Gastrocnemius medialis (tissue), 4 donors: ENCODE measurements around the gene OR2H2. TPM values are rescaled to one million over a fixed set of nuclear protein-coding genes. Genes with fewer than 3 reads are reported as not detected.
A peak's percentile ranks its signal among the peaks of the same experiment; 100 is the strongest.

Experiments used
- ATAC-seq, 2 donors: fragments of 150-250 bp; one replicate each; pipeline ENCODE4 v1.9.1; 2016
- DNase-seq, 2 donors: peaks; one replicate each; pipeline ENCODE4 v3.0.0-alpha.2; 2019
- H3K27ac ChIP-seq, 4 donors: fragments of 200-600 bp; sonication (generic); 1 replicate in 1 of 4; 2 replicates in 3 of 4; pipeline ENCODE4 v1.5.1; 2016 to 2018; ENCODE audit warnings: mild to moderate bottlenecking in 2 of 4, moderate library complexity in 1 of 4
- H3K27me3 ChIP-seq, 3 donors: fragments of 200-600 bp; sonication (generic) in 2 of 3; 1 replicate in 1 of 3; 2 replicates in 2 of 3; pipeline versions ENCODE4 v1.5.1 to v1.6.0; 2016 to 2019; ENCODE audit warnings: mild to moderate bottlenecking in 1 of 3, moderate library complexity in 1 of 3
- H3K36me3 ChIP-seq, 2 donors: fragments of 200-600 bp; sonication (generic) in 1 of 2; one replicate each; pipeline ENCODE4 v1.5.1; 2017 to 2018
- H3K4me1 ChIP-seq, 2 donors: fragments of 200-600 bp; sonication (generic) in 1 of 2; one replicate each; pipeline ENCODE4 v1.5.1; 2016 to 2017; ENCODE audit warnings: mild to moderate bottlenecking in 2 of 2
- H3K4me3 ChIP-seq, 4 donors: fragments of 200-600 bp; sonication (generic) in 3 of 4; 1 replicate in 1 of 4; 2 replicates in 3 of 4; pipeline ENCODE4 v1.5.1; 2016 to 2019; ENCODE audit warnings: mild to moderate bottlenecking in 2 of 4
- H3K9me3 ChIP-seq, 3 donors: fragments of 200-600 bp; sonication (generic) in 2 of 3; 1 replicate in 1 of 3; 2 replicates in 2 of 3; pipeline ENCODE4 v1.5.1; 2016 to 2019
- POLR2A ChIP-seq, 2 donors: fragments of 450-650 bp; IDR thresholded peaks; one replicate each; pipeline ENCODE4 v1.6.1; 2017; ENCODE audit warnings: antibody characterized with exemption in 2 of 2, mild to moderate bottlenecking in 2 of 2, moderate library complexity in 2 of 2
- in situ Hi-C, 4 donors: fragments of 200-750 bp; cut with MboI; loops; one replicate each; pipeline versions ENCODE4 v1.15.0 to v1.8.0; 2017; ENCODE audit warnings: low sequenced_read_pairs in 4 of 4
- intact Hi-C: fragments of 100-400 bp; cut with DNase I; formaldehyde crosslinking; loops from one replicate; pipeline ENCODE4 v1.15.1; 2023; ENCODE audit warnings: low total_unique reads
- total RNA-seq, 4 donors: library from RNA; depleted of rRNA; stranded (reverse); fragments of >200 nt; gene quantifications; one replicate each; pipeline versions ENCODE4 v1.1.0 to v1.2.3, GENCODE V29; 2016
- TF ChIP-seq, protein P1 (sequence below), 5 experiments: fragments of 450-650 bp in 3 of 5; fragments of 200-600 bp in 2 of 5; sonication (generic) in 2 of 5; IDR thresholded peaks in 4 of 5; conservative IDR thresholded peaks in 1 of 5; 1 replicate in 4 of 5; 2 replicates in 1 of 5; pipeline ENCODE4 v1.5.1; 2016 to 2019; ENCODE audit warnings: antibody characterized with exemption in 5 of 5, mild to moderate bottlenecking in 3 of 5, moderate library complexity in 3 of 5

Gene OR2H2
- total RNA-seq, 4 donors from 2014 or later, result not detected

- H3K4me1 ChIP-seq, result peaks cover 4 to 15% of the 10 kb centered on the region in 2 donors
- no peaks in the 10 kb centered on the region for H3K9me3 ChIP-seq
- H3K27ac ChIP-seq, result peak within 1 kb of the TSS; percentile 51 to 78 (median 76)
- H3K36me3 ChIP-seq, result no peaks in the 10 kb centered on the region
- ATAC-seq (peak; percentile 74 to 78), DNase-seq (peak; percentile 51 to 60)
- H3K4me3 ChIP-seq, result peak within 1 kb of the TSS; percentile 60 to 79 (median 74)
- H3K27me3 ChIP-seq, result peaks cover 35 to 49% (median 37%) of the 10 kb centered on the region in 3 donors
- intact Hi-C loops, result no loop called here
- peak; percentile 14 to 30 for TF ChIP-seq POLR2A (IDR thresholded peaks at IDR 0.05)
- TF ChIP-seq, protein P1, sequence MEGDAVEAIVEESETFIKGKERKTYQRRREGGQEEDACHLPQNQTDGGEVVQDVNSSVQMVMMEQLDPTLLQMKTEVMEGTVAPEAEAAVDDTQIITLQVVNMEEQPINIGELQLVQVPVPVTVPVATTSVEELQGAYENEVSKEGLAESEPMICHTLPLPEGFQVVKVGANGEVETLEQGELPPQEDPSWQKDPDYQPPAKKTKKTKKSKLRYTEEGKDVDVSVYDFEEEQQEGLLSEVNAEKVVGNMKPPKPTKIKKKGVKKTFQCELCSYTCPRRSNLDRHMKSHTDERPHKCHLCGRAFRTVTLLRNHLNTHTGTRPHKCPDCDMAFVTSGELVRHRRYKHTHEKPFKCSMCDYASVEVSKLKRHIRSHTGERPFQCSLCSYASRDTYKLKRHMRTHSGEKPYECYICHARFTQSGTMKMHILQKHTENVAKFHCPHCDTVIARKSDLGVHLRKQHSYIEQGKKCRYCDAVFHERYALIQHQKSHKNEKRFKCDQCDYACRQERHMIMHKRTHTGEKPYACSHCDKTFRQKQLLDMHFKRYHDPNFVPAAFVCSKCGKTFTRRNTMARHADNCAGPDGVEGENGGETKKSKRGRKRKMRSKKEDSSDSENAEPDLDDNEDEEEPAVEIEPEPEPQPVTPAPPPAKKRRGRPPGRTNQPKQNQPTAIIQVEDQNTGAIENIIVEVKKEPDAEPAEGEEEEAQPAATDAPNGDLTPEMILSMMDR (IDR thresholded peaks at IDR 0.05 in 4 of 5, conservative IDR thresholded peaks at IDR 0.05 in 1 of 5), result no peak
- in situ Hi-C loops, result no loop called here
These were observed 48.0 kb downstream of the OR2H2 start, which contains the start of gene GABBR1 for GRCh38 chr6:29632789-29633533. TSS of gene GABBR1 (minus strand) at chr6:29633183. CDS start at chr6:29632385, 798 bp downstream.

GRCh38 chr6:29633534-29633905, 48.6 kb downstream of the OR2H2 start:
- intact Hi-C loops (no loop called here), in situ Hi-C loops (no loop called here)
- H3K27ac ChIP-seq, result peak overlapping the region; percentile 51 to 78 (median 76)
- no peaks in the 10 kb centered on the region for H3K36me3 ChIP-seq
- H3K27me3 ChIP-seq, result peaks cover 35 to 46% (median 35%) of the 10 kb centered on the region in 3 donors
- ATAC-seq, result peak in 1 of 2 donors; percentile 16
- peaks cover 4 to 11% of the 10 kb centered on the region in 2 donors for H3K4me1 ChIP-seq
- H3K4me3 ChIP-seq, result peak overlapping the region; percentile 60 to 79 (median 74)
- TF ChIP-seq, protein P1 (IDR thresholded peaks at IDR 0.05 in 4 of 5, conservative IDR thresholded peaks at IDR 0.05 in 1 of 5), result no peak
- TF ChIP-seq POLR2A (IDR thresholded peaks at IDR 0.05), result no peak
- no peak for DNase-seq
- H3K9me3 ChIP-seq, result no peaks in the 10 kb centered on the region

DNA sequence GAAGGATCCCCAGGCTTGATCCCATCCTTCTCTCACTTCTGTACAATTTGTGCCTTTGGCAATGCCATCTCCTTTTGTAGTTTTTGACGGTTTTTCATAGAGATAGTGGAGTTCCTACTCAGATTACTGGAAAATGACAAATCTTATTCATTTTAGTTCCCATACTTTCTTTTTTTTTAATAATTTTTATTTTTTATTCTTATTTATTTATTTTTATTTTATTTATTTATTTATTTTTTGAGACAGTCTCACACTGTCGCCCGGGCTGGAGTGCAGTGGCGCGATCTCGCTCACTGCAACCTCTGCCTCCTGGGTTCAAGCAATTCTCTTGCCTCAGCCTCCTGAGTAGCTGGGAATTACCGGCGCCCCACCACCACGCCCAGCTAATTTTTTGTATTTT, 52.3 kb downstream of the OR2H2 start:
- in situ Hi-C loops (no loop called here), intact Hi-C loops (no loop called here)
- no peaks in the 10 kb centered on the region for H3K9me3 ChIP-seq
- TF ChIP-seq, protein P1 (IDR thresholded peaks at IDR 0.05 in 4 of 5, conservative IDR thresholded peaks at IDR 0.05 in 1 of 5), result no peak
- TF ChIP-seq POLR2A (IDR thresholded peaks at IDR 0.05), result no peak
- H3K4me3 ChIP-seq, result no peak overlapping the region
- no peaks in the 10 kb centered on the region for H3K4me1 ChIP-seq
- H3K36me3 ChIP-seq, result no peaks in the 10 kb centered on the region
- no peak for ATAC-seq
- peaks cover 8 to 17% (median 14%) of the 10 kb centered on the region in 3 donors for H3K27me3 ChIP-seq
- no peak overlapping the region for H3K27ac ChIP-seq
- DNase-seq, result no peak

Other genes with a start within 250 kb of the OR2H2 start
- gene OR5V1, start 216.3 kb upstream of the OR2H2 start, total RNA-seq, result not detected
- not detected for gene OR12D3, start 209.8 kb upstream of the OR2H2 start, total RNA-seq
- not detected for gene OR12D2, start 189.5 kb upstream of the OR2H2 start, total RNA-seq
- gene OR12D1, start 170.2 kb upstream of the OR2H2 start, total RNA-seq, result not detected
- gene OR10C1, start 145.8 kb upstream of the OR2H2 start, total RNA-seq, result not detected
- not detected for gene OR11A1, start 128.1 kb upstream of the OR2H2 start, total RNA-seq
- gene OR2H1, start 128.0 kb upstream of the OR2H2 start, total RNA-seq, result not detected
- gene MAS1L, start 97.2 kb upstream of the OR2H2 start, total RNA-seq, result not detected
- under 1 TPM in 2 of 4 donors, not detected in 2; 0.33 to 0.87 TPM for gene UBD, start 25.4 kb upstream of the OR2H2 start, total RNA-seq
- 1 to 10 TPM; 1.0 to 3.8 (median 3.1) TPM for gene GABBR1, start 48.1 kb downstream of the OR2H2 start, total RNA-seq
- gene MOG, start 72.0 kb downstream of the OR2H2 start, total RNA-seq, result not detected
- gene ZFP57, start 96.0 kb downstream of the OR2H2 start, total RNA-seq, result under 1 TPM in 1 of 4 donors, not detected in 3; 0.16 TPM
- 10 to 100 TPM in 3 of 4 donors, 1 to 10 TPM in 1; 9.6 to 22.1 (median 13.0) TPM for gene HLA-F, start 138.3 kb downstream of the OR2H2 start, total RNA-seq
- gene HLA-G, start 242.7 kb downstream of the OR2H2 start, total RNA-seq, result not detected